ENCODE results near the gene OTOP3.

Gene OTOP3

DNA sequence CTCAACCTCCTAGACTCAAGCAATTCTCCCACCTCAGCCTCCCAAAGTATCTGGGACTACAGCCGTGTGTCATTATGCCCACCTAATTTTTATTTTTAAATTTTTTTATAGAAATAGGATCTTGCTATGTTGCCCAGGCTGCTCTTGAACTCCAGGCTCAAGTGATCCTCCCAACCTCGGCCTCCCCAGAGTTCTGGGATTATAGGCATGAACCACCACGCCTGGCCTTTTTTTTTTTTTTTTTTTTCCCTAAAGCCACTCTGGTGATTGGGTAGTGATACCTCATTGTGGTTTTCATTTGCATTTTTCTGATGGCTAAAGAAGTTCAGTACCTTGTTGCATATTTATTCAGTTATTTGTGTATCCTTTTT is 50.5 kb downstream of the OTOP3 start:
- Histone ChIP-seq H3K9me3 (ENCODE audit: insufficient read depth, low read length) (no peaks in the 10 kb centered on the region), H3K27me3 (ENCODE audit: low read length) (no peaks in the 10 kb centered on the region), H2AFZ (ENCODE audit: low read depth, low read length, severe bottlenecking) (no peak overlapping the region), H3K4me3 (ENCODE audit: insufficient read depth, low read length, poor library complexity, severe bottlenecking) (no peak overlapping the region), H3K27ac (ENCODE audit: low read depth, low read length) (no peak overlapping the region), H3K9ac (ENCODE audit: low read length) (no peak overlapping the region), H4K20me1 (ENCODE audit: low read depth, low read length) (no peaks in the 10 kb centered on the region), H3F3A (ENCODE audit: insufficient read depth) (no peaks in the 10 kb centered on the region), H3K4me2 (ENCODE audit: low read depth, low read length, poor library complexity, severe bottlenecking) (no peak overlapping the region), H3K36me3 (ENCODE audit: low read length) (no peaks in the 10 kb centered on the region), H3K79me2 (ENCODE audit: insufficient read depth, low read length) (no peaks in the 10 kb centered on the region), H3K9me2 (replicated peaks; ENCODE audit: insufficient read depth, low read length) (no peaks in the 10 kb centered on the region)
- no peak for TF ChIP-seq EZH2phosphoT487 (conservative IDR thresholded peaks at IDR 0.05; ENCODE audit: low read length)
- TF ChIP-seq, protein P1, sequence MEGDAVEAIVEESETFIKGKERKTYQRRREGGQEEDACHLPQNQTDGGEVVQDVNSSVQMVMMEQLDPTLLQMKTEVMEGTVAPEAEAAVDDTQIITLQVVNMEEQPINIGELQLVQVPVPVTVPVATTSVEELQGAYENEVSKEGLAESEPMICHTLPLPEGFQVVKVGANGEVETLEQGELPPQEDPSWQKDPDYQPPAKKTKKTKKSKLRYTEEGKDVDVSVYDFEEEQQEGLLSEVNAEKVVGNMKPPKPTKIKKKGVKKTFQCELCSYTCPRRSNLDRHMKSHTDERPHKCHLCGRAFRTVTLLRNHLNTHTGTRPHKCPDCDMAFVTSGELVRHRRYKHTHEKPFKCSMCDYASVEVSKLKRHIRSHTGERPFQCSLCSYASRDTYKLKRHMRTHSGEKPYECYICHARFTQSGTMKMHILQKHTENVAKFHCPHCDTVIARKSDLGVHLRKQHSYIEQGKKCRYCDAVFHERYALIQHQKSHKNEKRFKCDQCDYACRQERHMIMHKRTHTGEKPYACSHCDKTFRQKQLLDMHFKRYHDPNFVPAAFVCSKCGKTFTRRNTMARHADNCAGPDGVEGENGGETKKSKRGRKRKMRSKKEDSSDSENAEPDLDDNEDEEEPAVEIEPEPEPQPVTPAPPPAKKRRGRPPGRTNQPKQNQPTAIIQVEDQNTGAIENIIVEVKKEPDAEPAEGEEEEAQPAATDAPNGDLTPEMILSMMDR (IDR thresholded peaks at IDR 0.05; ENCODE audit: insufficient read depth, low read length, poor library complexity, severe bottlenecking) = no peak

DNA sequence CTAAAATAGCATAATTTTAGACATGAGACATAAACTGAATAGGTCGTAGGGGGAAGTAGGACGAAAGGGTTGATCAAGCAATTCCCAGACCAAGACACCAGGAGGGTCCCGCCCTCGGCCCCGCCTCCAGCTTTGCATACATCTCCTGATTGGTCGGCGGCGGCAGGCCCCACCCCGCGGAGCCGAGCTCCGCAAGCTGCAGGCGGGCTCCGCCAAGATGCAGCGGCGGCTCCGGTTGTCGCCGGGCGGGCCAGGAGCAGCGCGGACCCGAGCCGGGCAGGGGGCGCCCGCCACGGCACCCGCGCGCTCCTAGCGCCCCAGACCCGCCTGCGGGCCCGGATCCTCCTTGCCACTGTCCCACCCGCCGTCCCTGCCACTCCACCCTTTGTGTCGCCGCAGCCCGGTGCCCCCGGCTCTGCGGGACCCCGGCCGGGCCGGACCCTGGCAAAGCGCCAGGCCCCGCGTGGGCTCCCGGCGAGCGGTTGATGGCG is 51.8 kb downstream of the OTOP3 start, which contains the start of gene CDR2L:
Gene CDR2L (plus strand): TSS at position 215 of the 491 bp plus-strand sequence. CDS start 412 bp downstream, outside the sequence.
- TF ChIP-seq, protein P1 (IDR thresholded peaks at IDR 0.05; ENCODE audit: insufficient read depth, low read length, poor library complexity, severe bottlenecking) = no peak
- no peak for TF ChIP-seq EZH2phosphoT487 (conservative IDR thresholded peaks at IDR 0.05; ENCODE audit: low read length)
- no peaks in the 10 kb centered on the region for H3F3A ChIP-seq (ENCODE audit: insufficient read depth)
- no peaks in the 10 kb centered on the region for H3K27me3 ChIP-seq (ENCODE audit: low read length)
- H3K36me3 ChIP-seq (ENCODE audit: low read length) = no peaks in the 10 kb centered on the region
- H3K79me2 ChIP-seq (ENCODE audit: insufficient read depth, low read length) = no peaks in the 10 kb centered on the region
- no peak within 1 kb of the TSS for H3K27ac ChIP-seq (ENCODE audit: low read depth, low read length)
- H3K9me2 ChIP-seq (replicated peaks; ENCODE audit: insufficient read depth, low read length) = no peaks in the 10 kb centered on the region
- peak within 1 kb of the TSS; percentile 44; the same call in 1 of the 2 replicates for H3K9ac ChIP-seq (ENCODE audit: low read length)
- H4K20me1 ChIP-seq (ENCODE audit: low read depth, low read length) = no peaks in the 10 kb centered on the region
- peak within 1 kb of the TSS; percentile 61 for H3K4me2 ChIP-seq (ENCODE audit: low read depth, low read length, poor library complexity, severe bottlenecking)
- H2AFZ ChIP-seq (ENCODE audit: low read depth, low read length, severe bottlenecking) = peak within 1 kb of the TSS; percentile 69
- H3K9me3 ChIP-seq (ENCODE audit: insufficient read depth, low read length) = no peaks in the 10 kb centered on the region
- H3K4me3 ChIP-seq (ENCODE audit: insufficient read depth, low read length, poor library complexity, severe bottlenecking) = peak within 1 kb of the TSS; percentile 49

DNA sequence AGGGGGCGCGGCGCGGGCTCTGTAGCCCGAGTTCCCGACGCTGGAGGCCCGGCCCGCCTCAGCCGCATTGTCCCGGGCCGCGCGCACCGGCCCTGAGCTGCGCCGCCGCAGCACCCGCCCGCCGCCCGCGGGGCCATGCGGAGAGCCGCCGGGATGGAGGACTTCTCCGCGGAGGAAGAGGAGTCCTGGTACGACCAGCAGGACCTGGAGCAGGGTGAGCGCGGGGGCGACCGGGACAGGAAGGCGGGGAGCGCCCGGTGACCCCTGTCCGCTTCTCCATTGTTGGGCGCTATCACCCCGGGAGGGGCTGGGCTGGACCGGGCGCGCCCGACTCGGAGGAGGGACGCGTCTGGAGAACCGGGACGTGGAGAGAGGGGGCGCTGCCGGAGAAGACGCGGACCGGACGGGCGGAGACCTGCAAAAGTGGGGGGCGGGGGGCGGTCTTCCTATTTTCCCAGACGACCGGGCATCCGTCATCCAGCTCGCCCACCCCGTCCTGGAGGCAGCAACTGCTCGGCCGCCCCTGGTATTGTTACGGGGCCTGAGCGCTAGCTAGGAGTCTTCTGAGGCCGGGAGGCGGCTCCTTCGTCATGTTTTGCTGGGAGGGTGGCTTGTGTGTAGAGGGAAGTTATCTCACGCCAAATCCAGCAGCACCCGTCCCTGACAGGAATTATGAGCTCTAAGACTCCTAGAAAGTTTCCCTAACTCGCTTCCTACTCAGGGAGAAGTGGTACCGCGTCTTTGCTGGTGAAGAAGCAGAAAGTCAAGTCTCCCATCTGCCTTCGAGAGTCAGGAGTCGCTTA is 52.4 kb downstream of the OTOP3 start:
- Histone ChIP-seq H4K20me1 (ENCODE audit: low read depth, low read length) (no peaks in the 10 kb centered on the region), H3K9ac (ENCODE audit: low read length) (peak overlapping the region; percentile 44; the same call in 1 of the 2 replicates), H3F3A (ENCODE audit: insufficient read depth) (no peaks in the 10 kb centered on the region), H3K9me3 (ENCODE audit: insufficient read depth, low read length) (no peaks in the 10 kb centered on the region), H3K36me3 (ENCODE audit: low read length) (no peaks in the 10 kb centered on the region), H3K27ac (ENCODE audit: low read depth, low read length) (no peak overlapping the region), H3K79me2 (ENCODE audit: insufficient read depth, low read length) (no peaks in the 10 kb centered on the region), H3K9me2 (replicated peaks; ENCODE audit: insufficient read depth, low read length) (no peaks in the 10 kb centered on the region), H3K4me2 (ENCODE audit: low read depth, low read length, poor library complexity, severe bottlenecking) (peak overlapping the region; percentile 61), H2AFZ (ENCODE audit: low read depth, low read length, severe bottlenecking) (no peak overlapping the region), H3K27me3 (ENCODE audit: low read length) (no peaks in the 10 kb centered on the region), H3K4me3 (ENCODE audit: insufficient read depth, low read length, poor library complexity, severe bottlenecking) (peak overlapping the region; percentile 49)
- TF ChIP-seq EZH2phosphoT487 (conservative IDR thresholded peaks at IDR 0.05; ENCODE audit: low read length) = 0 out of 2 replicates have a peak, but pooled peaks have one; percentile 69
- TF ChIP-seq, protein P1 (IDR thresholded peaks at IDR 0.05; ENCODE audit: insufficient read depth, low read length, poor library complexity, severe bottlenecking) = no peak

Measured in SU-DHL-6 (cell line).